SH-SY5Y (cell line): ENCODE measurements around the gene BTG4.

Experiments used
- GATA2 ChIP-seq: IDR thresholded peaks from 2 replicates; pipeline ENCODE4 v1.6.1; 2011; ENCODE audit warnings: mild to moderate bottlenecking, low read depth, low read length
- GATA3 ChIP-seq: IDR thresholded peaks from 2 replicates; pipeline ENCODE4 v1.6.1; 2011; ENCODE audit warnings: low read depth, mild to moderate bottlenecking, low read length, moderate library complexity

GRCh38 chr11:111450480-111451320 is 61.5 kb downstream of the BTG4 start:
- TF ChIP-seq GATA2 (no peak), GATA3 (no peak)
